ENCODE measurements around the gene PPL.

PPL gene

DNA sequence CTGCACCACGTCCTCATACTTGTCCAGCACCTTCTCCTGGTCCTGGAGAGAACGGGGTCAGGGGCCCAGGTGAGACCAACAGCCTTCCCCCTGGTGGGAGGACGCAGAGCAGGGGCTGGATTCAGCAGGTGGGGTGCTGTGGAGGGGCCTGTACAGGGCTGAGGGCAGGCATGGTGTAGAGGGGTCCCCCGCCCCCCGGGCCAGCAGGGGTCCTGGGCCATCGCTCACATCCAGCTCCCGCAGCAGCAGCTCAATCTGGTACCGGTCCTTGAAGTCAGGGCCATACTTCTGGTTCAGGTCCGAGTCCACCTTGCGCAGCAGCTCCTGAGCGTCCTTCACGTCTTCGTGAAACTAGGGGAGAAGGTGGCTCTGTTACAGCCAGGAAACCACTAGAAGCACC lies 41.6 kb downstream of the PPL start:
- Histone ChIP-seq H3K4me1 (ENCODE audit: control insufficient read depth, insufficient read depth, low read length, poor library complexity, severe bottlenecking) (no peaks in the 10 kb centered on the region), H3K36me3 (ENCODE audit: control insufficient read depth, insufficient read depth, low read length) (peaks cover 5% of the 10 kb centered on the region), H3K4me3 (ENCODE audit: extremely low read depth, insufficient read depth, low read length, poor library complexity, severe bottlenecking) (no peak overlapping the region), H3K27ac (ENCODE audit: low read depth, low read length, severe bottlenecking) (no peak overlapping the region), H3K9me3 (ENCODE audit: control insufficient read depth, low read length) (no peaks in the 10 kb centered on the region)
- WGBS, 2 experiments (ENCODE audit: insufficient coverage in 2 of 2) = 94 to 95% methylated on average over 12 to 13 of the region's 13 CpGs

DNA sequence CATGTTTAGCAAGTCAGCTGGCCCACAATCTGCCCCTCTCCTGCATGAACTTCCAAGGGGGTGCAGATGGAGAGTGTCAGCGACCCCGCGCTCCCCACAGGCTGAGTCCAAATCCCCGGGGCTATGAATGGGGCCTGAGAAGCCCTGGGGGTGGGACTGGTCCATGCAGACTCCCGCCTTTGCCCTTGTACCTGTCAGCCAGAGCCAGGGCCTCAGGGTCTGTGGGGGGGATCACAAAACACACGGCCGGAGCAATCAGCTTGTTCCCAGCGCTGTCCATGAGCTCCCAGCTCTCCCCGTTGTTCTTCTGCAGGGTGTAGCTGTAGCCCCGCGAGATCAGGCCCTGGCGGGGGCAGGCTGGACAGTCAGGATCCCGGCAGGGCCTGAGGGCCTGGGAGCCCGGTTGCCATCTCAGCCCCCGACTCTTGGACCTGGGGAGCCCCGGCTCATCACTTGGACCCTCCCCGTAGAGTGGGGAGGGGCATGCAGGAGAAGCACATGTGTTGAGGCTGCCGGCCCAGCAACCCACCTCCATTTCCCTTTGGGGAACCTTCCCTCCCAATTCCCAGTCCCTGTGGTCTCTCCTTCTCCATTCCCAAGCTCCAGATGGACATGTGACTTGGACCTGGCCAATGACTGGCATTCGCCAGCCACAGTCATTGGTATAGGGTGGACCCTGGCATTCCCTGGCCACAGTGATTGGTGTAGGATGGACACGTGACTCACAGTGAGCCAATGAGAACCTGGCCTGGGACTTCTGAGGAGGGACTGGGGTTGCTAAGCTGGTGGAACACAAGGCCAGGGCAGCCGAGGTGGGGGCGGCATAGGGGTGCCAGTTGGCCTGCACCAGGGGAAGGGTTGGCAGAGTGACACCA lies 42.4 kb downstream of the PPL start:
- WGBS, 2 experiments (ENCODE audit: insufficient coverage in 2 of 2) = 93 to 96% methylated on average over 11 to 20 of the region's 22 CpGs
- no peak overlapping the region for H3K4me3 ChIP-seq (ENCODE audit: extremely low read depth, insufficient read depth, low read length, poor library complexity, severe bottlenecking)

DNA sequence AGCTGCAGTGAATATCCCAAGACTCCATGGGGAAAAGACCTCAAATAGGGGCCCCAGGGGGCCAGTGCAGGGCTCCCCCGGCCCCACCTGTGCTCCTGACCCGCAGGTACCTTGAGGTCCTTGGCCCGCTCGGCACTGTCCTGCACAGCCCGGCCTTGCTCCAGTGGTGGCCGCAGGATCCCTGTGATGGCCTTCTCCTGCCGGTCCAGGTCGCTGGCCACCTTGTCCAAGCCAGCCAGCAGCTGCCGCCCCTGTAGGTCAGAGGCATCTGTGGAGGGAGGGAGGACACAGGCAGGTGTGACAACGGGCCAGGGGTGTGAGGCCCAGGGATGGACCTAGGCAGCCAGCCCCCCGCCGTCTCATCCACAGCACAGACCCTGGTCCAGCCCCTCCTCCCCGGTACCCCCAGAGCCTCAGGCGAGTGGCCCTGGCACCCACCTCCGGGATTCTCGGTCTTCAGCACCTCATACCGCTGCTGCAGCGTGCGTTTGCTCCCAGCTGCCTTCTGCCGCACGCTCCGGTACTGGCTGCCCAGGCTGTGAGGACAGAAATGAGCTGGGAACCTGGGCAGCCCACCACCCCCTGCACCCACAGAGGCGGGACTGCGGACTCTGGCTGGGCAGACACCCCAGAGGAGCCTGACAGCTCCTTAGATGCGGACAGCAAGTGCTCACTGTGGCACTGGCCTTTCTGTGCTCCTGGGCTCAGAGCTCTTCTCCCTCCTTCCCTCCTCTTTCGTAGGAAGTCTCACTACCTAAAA lies 43.7 kb downstream of the PPL start:
- Histone ChIP-seq H3K27ac (ENCODE audit: low read depth, low read length, severe bottlenecking) (no peak overlapping the region), H3K9me3 (ENCODE audit: control insufficient read depth, low read length) (no peaks in the 10 kb centered on the region), H3K4me3 (ENCODE audit: extremely low read depth, insufficient read depth, low read length, poor library complexity, severe bottlenecking) (no peak overlapping the region), H3K36me3 (ENCODE audit: control insufficient read depth, insufficient read depth, low read length) (peaks cover 14% of the 10 kb centered on the region), H3K4me1 (ENCODE audit: control insufficient read depth, insufficient read depth, low read length, poor library complexity, severe bottlenecking) (no peaks in the 10 kb centered on the region)
- 93 to 96% methylated on average over 23 to 24 of the region's 26 CpGs for WGBS, 2 experiments (ENCODE audit: insufficient coverage in 2 of 2)

More for the DNA sequence above, 42.4 kb downstream of the PPL start:
- Histone ChIP-seq H3K4me1 (ENCODE audit: control insufficient read depth, insufficient read depth, low read length, poor library complexity, severe bottlenecking) (no peaks in the 10 kb centered on the region), H3K9me3 (ENCODE audit: control insufficient read depth, low read length) (no peaks in the 10 kb centered on the region), H3K27ac (ENCODE audit: low read depth, low read length, severe bottlenecking) (no peak overlapping the region), H3K36me3 (ENCODE audit: control insufficient read depth, insufficient read depth, low read length) (peaks cover 8% of the 10 kb centered on the region)

DNA sequence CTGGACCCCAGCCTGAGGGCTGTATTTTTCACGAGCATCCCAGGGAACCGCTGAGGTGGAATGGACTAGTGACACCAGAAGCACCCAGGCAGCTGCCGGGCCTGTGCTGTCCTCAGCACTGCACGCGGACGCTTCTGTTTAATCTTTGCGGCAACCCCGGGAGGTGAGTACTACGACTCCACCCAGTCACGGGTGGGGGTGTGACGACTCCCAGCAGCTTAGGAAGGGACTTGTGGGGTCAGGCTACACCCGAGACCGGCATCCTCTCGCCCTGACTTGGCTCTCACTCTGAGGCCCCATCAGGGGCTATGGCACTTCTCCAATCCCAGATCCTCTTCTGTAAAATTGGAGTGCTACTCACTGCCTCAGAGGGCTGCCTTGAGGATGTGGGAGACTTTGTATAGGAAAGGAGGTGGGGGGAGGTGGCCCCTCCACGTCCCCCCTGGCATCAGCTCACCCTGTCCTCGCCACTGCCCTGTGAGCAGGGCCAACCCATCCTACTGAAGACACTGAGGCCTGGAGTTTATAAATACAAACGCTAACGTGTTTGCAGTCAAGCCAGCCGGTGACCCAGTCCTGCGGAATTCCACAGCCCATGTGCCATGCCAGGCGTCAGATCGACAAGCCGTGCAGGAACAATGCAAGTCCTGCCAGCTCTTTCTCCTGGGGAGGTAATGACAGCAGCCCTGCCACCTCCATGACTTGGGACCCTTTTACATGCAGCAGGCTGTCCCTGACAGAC lies 44.4 kb downstream of the PPL start:
- peaks cover 20% of the 10 kb centered on the region for H3K36me3 ChIP-seq (ENCODE audit: control insufficient read depth, insufficient read depth, low read length)
- no peaks in the 10 kb centered on the region for H3K4me1 ChIP-seq (ENCODE audit: control insufficient read depth, insufficient read depth, low read length, poor library complexity, severe bottlenecking)
- no peak overlapping the region for H3K27ac ChIP-seq (ENCODE audit: low read depth, low read length, severe bottlenecking)
- 89 to 93% methylated on average over 22 to 23 of the region's 23 CpGs for WGBS, 2 experiments (ENCODE audit: insufficient coverage in 2 of 2)
- H3K9me3 ChIP-seq (ENCODE audit: control insufficient read depth, low read length) = no peaks in the 10 kb centered on the region
- H3K4me3 ChIP-seq (ENCODE audit: extremely low read depth, insufficient read depth, low read length, poor library complexity, severe bottlenecking) = no peak overlapping the region

DNA sequence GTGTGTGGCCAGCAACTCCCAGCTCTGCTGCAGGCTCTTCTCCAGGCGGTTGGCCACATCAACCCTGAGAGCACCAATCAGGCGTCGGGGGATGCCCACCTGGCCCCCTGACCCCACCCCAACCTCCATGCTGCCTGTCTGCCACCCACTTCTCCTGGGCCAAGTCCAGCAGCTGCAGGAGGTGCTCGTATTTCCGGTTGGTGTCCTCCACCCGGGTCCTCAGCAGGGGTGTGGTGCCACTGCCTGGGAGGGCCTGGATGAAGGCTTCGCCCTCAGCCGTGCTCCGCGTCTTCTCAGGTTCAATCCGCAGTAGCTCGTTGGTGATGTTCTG lies 45.1 kb downstream of the PPL start:
- 91 to 93% methylated on average over 10 to 11 of the region's 12 CpGs for WGBS, 2 experiments (ENCODE audit: insufficient coverage in 2 of 2)

DNA sequence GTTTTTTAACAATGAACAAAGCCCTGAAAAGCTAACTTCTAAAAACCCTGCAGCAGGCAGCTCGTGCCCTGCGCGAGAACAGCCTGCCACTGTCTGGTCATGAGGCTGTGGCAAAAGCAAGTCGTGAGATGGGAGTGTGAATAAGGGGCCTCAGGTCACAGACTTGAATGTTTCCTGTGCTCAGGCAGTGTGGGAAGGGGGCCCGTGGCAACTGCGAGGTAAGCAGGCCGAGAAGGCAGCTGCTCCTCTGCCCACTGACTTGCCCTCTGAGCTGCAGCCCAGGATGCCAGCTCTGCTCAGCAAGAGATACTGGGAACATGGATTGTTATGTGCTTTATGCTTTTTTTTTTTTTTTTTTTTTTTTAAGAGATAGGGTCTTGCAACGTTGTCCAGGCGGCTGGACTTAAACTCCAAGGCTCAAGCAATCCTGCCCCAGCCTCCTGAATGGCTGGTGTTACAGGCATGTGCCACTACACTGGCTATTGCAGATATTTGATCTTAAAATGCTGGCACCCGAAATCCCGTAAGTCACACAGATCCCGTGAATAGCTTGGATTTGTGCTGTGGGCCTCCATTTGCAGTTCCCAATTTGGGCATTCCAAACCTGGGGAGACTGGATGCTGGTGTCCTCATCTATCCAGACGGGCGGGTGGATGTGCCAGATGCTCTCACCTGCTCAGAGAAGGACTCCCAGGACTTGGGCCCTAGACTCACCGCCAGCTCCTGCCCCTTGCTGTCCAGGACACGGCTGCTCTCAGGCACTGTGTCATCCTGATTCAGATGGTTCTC lies 45.7 kb downstream of the PPL start:
- Histone ChIP-seq H3K4me3 (ENCODE audit: extremely low read depth, insufficient read depth, low read length, poor library complexity, severe bottlenecking) (no peak overlapping the region), H3K36me3 (ENCODE audit: control insufficient read depth, insufficient read depth, low read length) (peaks cover 29% of the 10 kb centered on the region), H3K4me1 (ENCODE audit: control insufficient read depth, insufficient read depth, low read length, poor library complexity, severe bottlenecking) (no peaks in the 10 kb centered on the region), H3K27ac (ENCODE audit: low read depth, low read length, severe bottlenecking) (no peak overlapping the region), H3K9me3 (ENCODE audit: control insufficient read depth, low read length) (no peaks in the 10 kb centered on the region)
- 95 to 96% methylated on average over 15 to 16 of the region's 16 CpGs for WGBS, 2 experiments (ENCODE audit: insufficient coverage in 2 of 2)

More for the DNA sequence above, 45.1 kb downstream of the PPL start:
- H3K9me3 ChIP-seq (ENCODE audit: control insufficient read depth, low read length) = no peaks in the 10 kb centered on the region
- H3K27ac ChIP-seq (ENCODE audit: low read depth, low read length, severe bottlenecking) = no peak overlapping the region
- no peaks in the 10 kb centered on the region for H3K4me1 ChIP-seq (ENCODE audit: control insufficient read depth, insufficient read depth, low read length, poor library complexity, severe bottlenecking)
- peaks cover 27% of the 10 kb centered on the region for H3K36me3 ChIP-seq (ENCODE audit: control insufficient read depth, insufficient read depth, low read length)
- H3K4me3 ChIP-seq (ENCODE audit: extremely low read depth, insufficient read depth, low read length, poor library complexity, severe bottlenecking) = no peak overlapping the region

DNA sequence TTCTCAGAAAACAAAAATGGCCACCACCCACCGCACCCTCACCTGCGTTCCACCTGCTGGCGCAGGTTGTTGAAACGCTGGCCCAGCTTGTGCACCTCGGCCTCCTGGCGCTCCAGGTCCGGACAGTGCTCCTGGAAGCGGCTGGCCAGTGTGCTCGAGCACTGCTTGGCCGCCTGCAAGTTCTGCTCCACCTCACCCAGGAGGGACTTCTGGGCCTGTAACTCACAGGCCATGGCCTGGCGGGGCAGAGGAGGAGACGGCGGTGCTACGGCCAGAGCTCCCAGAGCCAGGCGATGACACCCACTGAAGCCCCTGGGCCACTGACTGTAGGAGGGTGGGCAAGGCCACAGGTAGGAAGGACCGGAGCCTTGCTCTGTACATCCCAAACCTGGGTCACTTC lies 46.3 kb downstream of the PPL start:
- H3K4me1 ChIP-seq (ENCODE audit: control insufficient read depth, insufficient read depth, low read length, poor library complexity, severe bottlenecking) = no peaks in the 10 kb centered on the region
- no peak overlapping the region for H3K4me3 ChIP-seq (ENCODE audit: extremely low read depth, insufficient read depth, low read length, poor library complexity, severe bottlenecking)
- H3K36me3 ChIP-seq (ENCODE audit: control insufficient read depth, insufficient read depth, low read length) = peaks cover 34% of the 10 kb centered on the region
- 95 to 100% methylated on average over 16 of the region's 16 CpGs for WGBS, 2 experiments (ENCODE audit: insufficient coverage in 2 of 2)
- no peak overlapping the region for H3K27ac ChIP-seq (ENCODE audit: low read depth, low read length, severe bottlenecking)
- no peaks in the 10 kb centered on the region for H3K9me3 ChIP-seq (ENCODE audit: control insufficient read depth, low read length)

DNA sequence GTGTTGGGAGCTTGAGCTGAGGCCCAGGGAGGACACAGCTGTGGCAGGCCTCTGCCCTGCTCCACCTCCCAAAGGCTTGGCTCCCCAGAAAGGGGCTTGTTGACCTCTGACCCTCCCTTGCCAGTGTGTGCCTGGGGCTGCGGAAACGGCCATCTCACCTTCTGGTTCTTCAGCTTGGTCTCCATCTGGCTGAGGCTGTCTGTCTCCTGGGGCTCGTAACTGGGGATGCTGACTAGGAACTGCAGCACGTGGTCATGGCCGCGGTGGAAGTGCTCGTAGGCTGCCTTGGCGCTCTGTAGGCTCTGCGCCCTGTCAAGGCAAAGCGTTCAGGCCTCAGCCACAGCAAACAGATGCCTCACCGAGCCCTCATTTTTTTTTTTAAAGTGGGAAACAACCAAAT lies 46.9 kb downstream of the PPL start:
- H3K4me1 ChIP-seq (ENCODE audit: control insufficient read depth, insufficient read depth, low read length, poor library complexity, severe bottlenecking) = no peaks in the 10 kb centered on the region
- no peak overlapping the region for H3K4me3 ChIP-seq (ENCODE audit: extremely low read depth, insufficient read depth, low read length, poor library complexity, severe bottlenecking)
- no peak overlapping the region for H3K27ac ChIP-seq (ENCODE audit: low read depth, low read length, severe bottlenecking)
- 91 to 92% methylated on average over 2 to 11 of the region's 11 CpGs for WGBS, 2 experiments (ENCODE audit: insufficient coverage in 2 of 2)
- no peaks in the 10 kb centered on the region for H3K9me3 ChIP-seq (ENCODE audit: control insufficient read depth, low read length)
- H3K36me3 ChIP-seq (ENCODE audit: control insufficient read depth, insufficient read depth, low read length) = peaks cover 40% of the 10 kb centered on the region

DNA sequence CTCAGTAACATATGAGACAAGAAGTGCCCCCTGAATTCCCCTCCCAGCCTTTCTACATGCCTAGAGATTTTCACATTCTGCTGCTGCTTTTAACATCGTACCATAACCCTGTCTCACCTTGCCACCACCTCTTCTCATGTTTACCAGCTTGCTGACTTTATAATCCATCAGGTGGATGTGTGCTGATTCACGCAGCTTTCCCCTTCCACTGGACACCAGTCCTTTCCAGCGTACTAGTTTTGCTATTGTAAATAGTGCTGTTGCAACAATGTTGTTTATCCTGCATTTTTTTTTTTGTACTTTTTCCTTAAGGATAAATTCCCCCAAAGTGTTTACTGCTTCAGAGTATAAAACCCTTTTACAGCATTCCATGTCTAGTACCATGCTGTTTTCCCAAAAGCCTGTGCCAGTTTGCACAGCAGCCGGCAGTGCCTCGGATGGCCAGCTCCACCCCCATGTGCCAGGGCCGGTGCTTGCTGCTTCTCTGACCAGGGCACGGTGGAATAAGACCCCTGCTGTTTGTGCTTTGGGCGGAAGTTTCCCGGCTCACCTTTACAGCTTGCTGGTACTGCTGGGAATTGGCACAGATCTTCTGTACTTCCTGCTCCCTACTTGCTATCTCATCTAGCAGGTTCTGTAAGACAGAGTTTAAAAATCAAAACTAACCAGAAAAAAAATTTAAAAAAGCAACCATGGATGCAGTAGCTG lies 48.4 kb downstream of the PPL start:
- H3K4me1 ChIP-seq (ENCODE audit: control insufficient read depth, insufficient read depth, low read length, poor library complexity, severe bottlenecking) = no peaks in the 10 kb centered on the region
- no peak overlapping the region for H3K4me3 ChIP-seq (ENCODE audit: extremely low read depth, insufficient read depth, low read length, poor library complexity, severe bottlenecking)
- peaks cover 53% of the 10 kb centered on the region for H3K36me3 ChIP-seq (ENCODE audit: control insufficient read depth, insufficient read depth, low read length)
- no peaks in the 10 kb centered on the region for H3K9me3 ChIP-seq (ENCODE audit: control insufficient read depth, low read length)
- WGBS, 2 experiments (ENCODE audit: insufficient coverage in 2 of 2) = 87 to 95% methylated on average over 7 of the region's 9 CpGs
- no peak overlapping the region for H3K27ac ChIP-seq (ENCODE audit: low read depth, low read length, severe bottlenecking)
